WERI-Rb-1 (cell line): ENCODE measurements around the gene CNR2.
"Not testable (repeated sequence)": the region's sequence is repeated elsewhere in the genome, so short reads cannot be mapped to it uniquely, and the experiment has no call there.

Experiments
- DNase-seq: peaks from one replicate; pipeline ENCODE4 v3.0.0-alpha.2; 2020
- H3K27ac ChIP-seq: fragments of 250-450 bp; sonication (Bioruptor Pico); 2 replicates; pipeline ENCODE4 v1.5.1; 2020; ENCODE audit warnings: mild to moderate bottlenecking, moderate library complexity
- H3K27me3 ChIP-seq: fragments of 250-450 bp; sonication (Bioruptor Pico); 2 replicates; pipeline ENCODE4 v1.5.1; 2021; ENCODE audit warnings: mild to moderate bottlenecking, low read depth, moderate library complexity; ENCODE audit not compliant: insufficient read depth, severe bottlenecking
- H3K36me3 ChIP-seq: fragments of 250-450 bp; sonication (Bioruptor Pico); 2 replicates; pipeline ENCODE4 v1.5.1; 2020; ENCODE audit warnings: mild to moderate bottlenecking, moderate library complexity
- H3K4me3 ChIP-seq: 2 replicates; pipeline ENCODE4 v1.5.1; 2011; ENCODE audit warnings: low read depth, mild to moderate bottlenecking, control low read depth, low read length
- H3K9me3 ChIP-seq: fragments of 250-450 bp; sonication (Bioruptor Pico); 2 replicates; pipeline ENCODE4 v1.5.1; 2021; ENCODE audit warnings: mild to moderate bottlenecking, moderate library complexity; ENCODE audit not compliant: severe bottlenecking
- CTCF ChIP-seq: IDR thresholded peaks from 2 replicates; pipeline ENCODE4 v1.5.1; 2011; ENCODE audit warnings: low read depth, mild to moderate bottlenecking, control low read depth, inconsistent platforms, low read length

CNR2 gene

GRCh38 chr1:23906731-23907130 is 6.4 kb downstream of the CNR2 start:
- H3K27ac ChIP-seq, result no peak overlapping the region
- TF ChIP-seq CTCF, result no peak
- no peaks in the 10 kb centered on the region for H3K36me3 ChIP-seq
- DNase-seq, result no peak
- H3K9me3 ChIP-seq, result no peaks in the 10 kb centered on the region
- H3K27me3 ChIP-seq, result no peaks in the 10 kb centered on the region
- H3K4me3 ChIP-seq, result no peak overlapping the region

GRCh38 chr1:23905461-23906025 is 7.6 kb downstream of the CNR2 start:
- Histone ChIP-seq H3K27me3 (no peaks in the 10 kb centered on the region), H3K27ac (no peak overlapping the region), H3K9me3 (no peaks in the 10 kb centered on the region), H3K4me3 (no peak overlapping the region), H3K36me3 (no peaks in the 10 kb centered on the region)
- no peak for DNase-seq
- TF ChIP-seq CTCF, result no peak

GRCh38 chr1:23904748-23905357 is 8.3 kb downstream of the CNR2 start:
- H3K4me3 ChIP-seq, result no peak overlapping the region
- no peak for TF ChIP-seq CTCF
- no peak for DNase-seq
- no peaks in the 10 kb centered on the region for H3K9me3 ChIP-seq
- no peak overlapping the region for H3K27ac ChIP-seq
- H3K27me3 ChIP-seq, result no peaks in the 10 kb centered on the region
- H3K36me3 ChIP-seq, result no peaks in the 10 kb centered on the region

- TF ChIP-seq CTCF, result no peak
- no peak for DNase-seq
- H3K27ac ChIP-seq, result no peak overlapping the region
- no peaks in the 10 kb centered on the region for H3K9me3 ChIP-seq
- H3K36me3 ChIP-seq, result no peaks in the 10 kb centered on the region
- H3K27me3 ChIP-seq, result no peaks in the 10 kb centered on the region
- no peak overlapping the region for H3K4me3 ChIP-seq
Observed at GRCh38 chr1:23903754-23904153, 9.4 kb downstream of the CNR2 start.

- Histone ChIP-seq H3K9me3 (no peaks in the 10 kb centered on the region), H3K27me3 (no peaks in the 10 kb centered on the region), H3K36me3 (no peaks in the 10 kb centered on the region), H3K27ac (no peak overlapping the region), H3K4me3 (no peak overlapping the region)
- no peak for TF ChIP-seq CTCF
- no peak for DNase-seq
Observed at GRCh38 chr1:23902321-23903278, 10.6 kb downstream of the CNR2 start.

GRCh38 chr1:23900017-23900416 is 13.1 kb downstream of the CNR2 start:
- H3K9me3 ChIP-seq, H3K27me3 ChIP-seq, DNase-seq, H3K27ac ChIP-seq, H3K36me3 ChIP-seq, H3K4me3 ChIP-seq: not testable (repeated sequence)
